H1 (cell line): ENCODE measurements around the gene LCN12. TPM values are rescaled to one million over a fixed set of nuclear protein-coding genes. Genes with fewer than 3 reads are reported as not detected.

Source experiments
- CTCF ChIA-PET: fragments of 300-600 bp; sonication (Branson Sonifier 250); formaldehyde crosslinking; loops from one replicate; lab custom pipeline; 2021; ENCODE audit not compliant: partially characterized antibody; lab: Charles Lee
- POLR2A ChIA-PET: fragments of 300-600 bp; sonication (Branson Sonifier 250); formaldehyde crosslinking; loops from one replicate; lab custom pipeline; 2021; ENCODE audit warnings: inconsistent platforms; ENCODE audit not compliant: partially characterized antibody; lab: Charles Lee
- DNase-seq, 2 experiments: peaks; one replicate each; pipeline versions ENCODE4 v3.0.0 to v3.0.0-alpha.2; 2010 to 2022; ENCODE audit warnings: low spot score in 2 of 2, low read depth in 1 of 2, mixed read lengths in 1 of 2
- FAIRE-seq: peaks from 2 replicates; lab custom pipeline; 2011; peaks lifted over from hg19 to GRCh38; lab: Jason Lieb, UNC
- H2AFZ ChIP-seq: 2 replicates; pipeline ENCODE4 v1.8.1; 2012; ENCODE audit warnings: low read length, inconsistent platforms
- H2AK5ac ChIP-seq: 2 replicates; pipeline ENCODE4 v1.6.1; 2013; ENCODE audit warnings: low read depth, low read length
- H2BK120ac ChIP-seq: replicated peaks from 2 replicates; pipeline ENCODE3; 2013; ENCODE audit warnings: low read depth, low read length, inconsistent platforms
- H2BK12ac ChIP-seq: 2 replicates; pipeline ENCODE4 v1.6.1; 2013; ENCODE audit warnings: low read depth, low read length
- H2BK15ac ChIP-seq: 2 replicates; pipeline ENCODE4 v1.6.1; 2013; ENCODE audit warnings: low read length
- H2BK20ac ChIP-seq: 2 replicates; pipeline ENCODE4 v1.6.1; 2013; ENCODE audit warnings: low read length
- H2BK5ac ChIP-seq: 2 replicates; pipeline ENCODE4 v1.6.1; 2013; ENCODE audit warnings: low read depth, low read length
- H3K14ac ChIP-seq: 2 replicates; pipeline ENCODE4 v1.6.1; 2013; ENCODE audit warnings: inconsistent platforms; ENCODE audit not compliant: insufficient read length
- H3K18ac ChIP-seq: 2 replicates; pipeline ENCODE4 v1.6.1; 2013; ENCODE audit warnings: low read length; ENCODE audit errors: extremely low read depth
- H3K23ac ChIP-seq: 2 replicates; pipeline ENCODE4 v1.6.1; 2013; ENCODE audit warnings: inconsistent platforms; ENCODE audit not compliant: insufficient read length
- H3K23me2 ChIP-seq: 2 replicates; pipeline ENCODE4 v1.6.1; 2013; ENCODE audit warnings: low read depth, low read length
- H3K27ac ChIP-seq: 2 replicates; pipeline ENCODE4 v1.6.1; 2011; ENCODE audit warnings: low read depth, low read length, inconsistent platforms
- H3K27me3 ChIP-seq, 4 experiments: replicated peaks in 1 of 4; 1 replicate in 1 of 4; 2 replicates in 3 of 4; pipeline versions ENCODE4 v1.6.1 to v1.8.1; 2011 to 2013; ENCODE audit warnings: low read length in 3 of 4, mild to moderate bottlenecking in 3 of 4, inconsistent platforms in 2 of 4, mixed read lengths in 2 of 4, moderate library complexity in 1 of 4; ENCODE audit not compliant: control insufficient read depth in 3 of 4, insufficient read depth in 3 of 4; ENCODE audit errors: extremely low read depth in 1 of 4
- H3K36me3 ChIP-seq, 4 experiments: 2 replicates each; pipeline versions ENCODE4 v1.6.1 to v1.8.1; 2011 to 2013; ENCODE audit warnings: mild to moderate bottlenecking in 4 of 4, low read length in 3 of 4, moderate library complexity in 2 of 4, control low read depth in 1 of 4, inconsistent platforms in 1 of 4; ENCODE audit not compliant: insufficient read depth in 4 of 4, control insufficient read depth in 2 of 4
- H3K4ac ChIP-seq: replicated peaks from 2 replicates; pipeline ENCODE3; 2013; ENCODE audit warnings: low read length, low read depth, mixed read lengths, inconsistent platforms; ENCODE audit not compliant: insufficient read length
- H3K4me1 ChIP-seq, 4 experiments: replicated peaks in 1 of 4; 1 replicate in 1 of 4; 2 replicates in 3 of 4; pipeline versions ENCODE4 v1.6.1 to v1.8.1; 2011 to 2013; ENCODE audit warnings: low read length in 3 of 4, inconsistent platforms in 2 of 4, mixed read lengths in 1 of 4; ENCODE audit not compliant: insufficient read depth in 4 of 4, control insufficient read depth in 3 of 4
- H3K4me2 ChIP-seq, 2 experiments: 2 replicates each; pipeline versions ENCODE4 v1.6.1 to v1.8.1; 2011 to 2013; ENCODE audit warnings: low read depth in 2 of 2, low read length in 2 of 2, control low read depth in 1 of 2, inconsistent platforms in 1 of 2, mild to moderate bottlenecking in 1 of 2; ENCODE audit not compliant: insufficient read depth in 1 of 2
- H3K4me3 ChIP-seq, 4 experiments: fragments of 200-600, 300-600 bp in 1 of 4; sonication (generic), shearing (Covaris generic), sonication (Bioruptor Twin) in 1 of 4; 2 replicates each; pipeline versions ENCODE4 v1.5.1 to v1.8.1; 2011 to 2016; ENCODE audit warnings: low read length in 4 of 4, low read depth in 3 of 4, control low read depth in 2 of 4, inconsistent platforms in 2 of 4, mild to moderate bottlenecking in 2 of 4, mixed read lengths in 1 of 4, moderate library complexity in 1 of 4; ENCODE audit not compliant: insufficient read depth in 2 of 4; ENCODE audit errors: extremely low read depth in 1 of 4
- H3K56ac ChIP-seq: replicated peaks from 2 replicates; pipeline ENCODE3; 2013; ENCODE audit warnings: low read depth, mild to moderate bottlenecking, mixed read lengths, low read length, inconsistent platforms; ENCODE audit not compliant: insufficient read length
- H3K79me1 ChIP-seq: 2 replicates; pipeline ENCODE4 v1.6.1; 2013; ENCODE audit warnings: low read depth, low read length, control low read depth
- H3K79me2 ChIP-seq, 2 experiments: 2 replicates each; pipeline versions ENCODE4 v1.6.1 to v1.8.1; 2012 to 2013; ENCODE audit warnings: low read length in 2 of 2, mild to moderate bottlenecking in 2 of 2, inconsistent platforms in 1 of 2; ENCODE audit not compliant: insufficient read depth in 2 of 2, control insufficient read depth in 1 of 2
- H3K9ac ChIP-seq, 4 experiments: replicated peaks in 1 of 4; 1 replicate in 1 of 4; 2 replicates in 3 of 4; pipeline versions ENCODE4 v1.6.1 to v1.8.1; 2011 to 2013; ENCODE audit warnings: low read depth in 3 of 4, low read length in 3 of 4, control low read depth in 2 of 4, mild to moderate bottlenecking in 2 of 4, moderate library complexity in 2 of 4, inconsistent platforms in 1 of 4; ENCODE audit errors: extremely low read depth in 1 of 4
- H3K9me3 ChIP-seq, 2 experiments: 2 replicates each; pipeline versions ENCODE4 v1.6.1 to v1.8.1; 2012 to 2013; ENCODE audit warnings: mild to moderate bottlenecking in 2 of 2, moderate library complexity in 2 of 2, control low read depth in 1 of 2, inconsistent platforms in 1 of 2, low read depth in 1 of 2, low read length in 1 of 2, mixed read lengths in 1 of 2; ENCODE audit not compliant: insufficient read depth in 2 of 2
- H4K20me1 ChIP-seq, 2 experiments: replicated peaks in 1 of 2; 2 replicates each; pipeline versions ENCODE3 to v1.8.1; 2011 to 2013; ENCODE audit warnings: inconsistent platforms in 2 of 2, low read length in 2 of 2, mild to moderate bottlenecking in 1 of 2; ENCODE audit not compliant: insufficient read depth in 2 of 2, control insufficient read depth in 1 of 2
- H4K5ac ChIP-seq: 2 replicates; pipeline ENCODE4 v1.6.1; 2013; ENCODE audit warnings: low read length, low read depth, mixed read lengths, inconsistent platforms; ENCODE audit not compliant: insufficient read length
- H4K8ac ChIP-seq: 2 replicates; pipeline ENCODE4 v1.8.0; 2013; ENCODE audit warnings: mild to moderate bottlenecking, moderate library complexity, low read length, inconsistent platforms; ENCODE audit not compliant: insufficient read depth; ENCODE audit errors: extremely low read depth
- H4K91ac ChIP-seq: replicated peaks from 2 replicates; pipeline ENCODE3; 2013; ENCODE audit warnings: low read length, mixed read lengths, inconsistent platforms; ENCODE audit not compliant: insufficient read length
- CHD2 ChIP-seq: IDR thresholded peaks from 2 replicates; pipeline ENCODE4 v1.6.1; 2012; ENCODE audit warnings: low read length, improper control_type of control experiment
- E2F6 ChIP-seq: IDR thresholded peaks from 2 replicates; pipeline ENCODE4 v1.6.1; 2012; ENCODE audit warnings: inconsistent platforms
- HDAC2 ChIP-seq, 2 experiments: fragments of 300-600 bp in 1 of 2; sonication (generic) in 1 of 2; IDR thresholded peaks; 2 replicates each; pipeline ENCODE4 v1.6.1; 2011 to 2012; ENCODE audit warnings: low read depth in 2 of 2, low read length in 2 of 2, mild to moderate bottlenecking in 2 of 2, moderate library complexity in 2 of 2, borderline replicate concordance in 1 of 2, inconsistent platforms in 1 of 2
- KDM4A ChIP-seq: IDR thresholded peaks from one replicate; pipeline ENCODE4 v1.7.1; 2012; ENCODE audit warnings: low read depth, mild to moderate bottlenecking, moderate library complexity, low read length, inconsistent platforms; ENCODE audit not compliant: severe bottlenecking
- MAFK ChIP-seq: IDR thresholded peaks from 2 replicates; pipeline ENCODE4 v1.6.1; 2012; ENCODE audit warnings: low read depth, mild to moderate bottlenecking, improper control_type of control experiment, low read length
- NANOG ChIP-seq: IDR thresholded peaks from 2 replicates; pipeline ENCODE4 v1.6.1; 2011; ENCODE audit warnings: low read length, low read depth, mild to moderate bottlenecking, inconsistent platforms; ENCODE audit not compliant: insufficient read depth, poor library complexity, severe bottlenecking
- POLR2A ChIP-seq, 2 experiments: IDR thresholded peaks; 1 replicate in 1 of 2; 2 replicates in 1 of 2; pipeline ENCODE4 v1.6.1; 2011; ENCODE audit warnings: low read depth in 2 of 2, low read length in 2 of 2, mild to moderate bottlenecking in 2 of 2; ENCODE audit errors: control extremely low read depth in 1 of 2
- RBBP5 ChIP-seq: IDR thresholded peaks from 2 replicates; pipeline ENCODE4 v1.7.1; 2012; ENCODE audit warnings: low read depth, mild to moderate bottlenecking, inconsistent platforms, low read length, moderate library complexity, borderline replicate concordance
- RXRA ChIP-seq: IDR thresholded peaks from 2 replicates; pipeline ENCODE4 v1.6.1; 2011; ENCODE audit warnings: low read depth, mild to moderate bottlenecking, low read length, moderate library complexity; ENCODE audit not compliant: insufficient read depth
- SUZ12 ChIP-seq: fragments of 200-600 bp; sonication (generic); IDR thresholded peaks from 2 replicates; pipeline ENCODE4 v1.6.1; 2012; ENCODE audit warnings: mild to moderate bottlenecking, inconsistent platforms, low read length, moderate library complexity, mixed read lengths
- YY1 ChIP-seq: IDR thresholded peaks from 2 replicates; pipeline ENCODE4 v1.6.1; 2011; ENCODE audit warnings: low read depth, mild to moderate bottlenecking, low read length
- WGBS, 2 experiments: shearing (Covaris generic) in 1 of 2; methylation state at CpG; one replicate each; pipeline versions ENCODE4 v1.1.6 to v1.1.7; 2013 to 2015; ENCODE audit warnings: low lambda C conversion rate in 2 of 2, mixed read lengths in 2 of 2, inconsistent platforms in 1 of 2, low coverage in 1 of 2, missing lambda C conversion rate in 1 of 2; ENCODE audit not compliant: insufficient replicate concordance in 2 of 2, insufficient coverage in 1 of 2, insufficient read length in 1 of 2; ENCODE audit errors: extremely low coverage in 1 of 2, missing lambda C conversion rate in 1 of 2; 5-methylcytosine and 5-hydroxymethylcytosine counted together
- polyA plus RNA-seq, 7 experiments: library from polyadenylated mRNA; depleted of rRNA in 3 of 7; stranded (reverse) in 5 of 7; unstranded in 2 of 7; fragments of >200 nt in 5 of 7; fragments of 200-250 nt in 2 of 7; gene quantifications; 1 replicate in 5 of 7; 2 replicates in 1 of 7; 4 replicates in 1 of 7; pipeline versions ENCODE4 v1.2.1 to v1.2.3, GENCODE V29; 2011 to 2013; ENCODE audit warnings: missing spikeins in 2 of 7, mixed read lengths in 2 of 7
- total RNA-seq: library from RNA; stranded (reverse); fragmentation: NEBNext Ultra II Directional; extraction: Animal tissue kit (Norgen Biotek cat#: 25700); gene quantifications from 2 replicates; pipeline ENCODE4 v1.2.1, GENCODE V29; 2021
- TF ChIP-seq, protein P1 (sequence below): IDR thresholded peaks from 2 replicates; pipeline ENCODE4 v1.6.1; 2012; ENCODE audit warnings: inconsistent platforms

Gene LCN12
- total and polyA plus RNA-seq, 2 of the 8 experiments (the other 6 are each of a cell fraction or from before 2014, with no cell fraction given) = 1.1 to 1.7 TPM

- Histone ChIP-seq H3K4ac (no peak overlapping the region), H4K91ac (no peak overlapping the region), H3K4me3 (no peak overlapping the region), H3K9ac (no peak overlapping the region), H3K36me3 (no peaks in the 10 kb centered on the region), H3K4me1 (peaks cover 0 to 5% (median 3%) of the 10 kb centered on the region in 4 experiments; a peak in 5 of 7 replicates), H2BK5ac (no peak overlapping the region), H3K18ac (no peak overlapping the region), H3K14ac (no peak overlapping the region), H3K27ac (no peak overlapping the region), H4K5ac (no peak overlapping the region), H3K4me2 (no peak overlapping the region), H2BK12ac (peak overlapping the region; percentile 60; the same call in 1 of the 2 replicates), H3K56ac (no peak overlapping the region), H2BK20ac (no peak overlapping the region; the same call in 1 of the 2 replicates), H2BK15ac (no peak overlapping the region), H3K79me2 (no peaks in the 10 kb centered on the region), H3K27me3 (no peaks in the 10 kb centered on the region), H2AFZ (no peak overlapping the region), H3K9me3 (no peaks in the 10 kb centered on the region), H4K8ac (peak overlapping the region; percentile 89), H3K23ac (no peak overlapping the region), H3K23me2 (peaks cover 12% of the 10 kb centered on the region; the same call in 1 of the 2 replicates), H2BK120ac (no peak overlapping the region), H3K79me1 (no peaks in the 10 kb centered on the region; the same call in 1 of the 2 replicates), H4K20me1 (peaks cover 0 to 4% of the 10 kb centered on the region in 2 experiments), H2AK5ac (no peak overlapping the region)
- POLR2A ChIA-PET = interaction anchor here (1.5 kb wide), 1 partner anchor 23 kb away, joined by 3 read pairs; no protein-coding TSS in a partner anchor
- TF ChIP-seq RBBP5 = no peak
- TF ChIP-seq SUZ12 = no peak
- no peak for TF ChIP-seq HDAC2 (IDR thresholded peaks at IDR 0.05; ENCODE audit: borderline replicate concordance in 1 of 2, low read depth in 2 of 2, low read length in 2 of 2)
- TF ChIP-seq, protein P1, sequence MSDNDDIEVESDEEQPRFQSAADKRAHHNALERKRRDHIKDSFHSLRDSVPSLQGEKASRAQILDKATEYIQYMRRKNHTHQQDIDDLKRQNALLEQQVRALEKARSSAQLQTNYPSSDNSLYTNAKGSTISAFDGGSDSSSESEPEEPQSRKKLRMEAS = no peak
- no peak for TF ChIP-seq NANOG
- TF ChIP-seq RXRA = no peak
- TF ChIP-seq MAFK = no peak
- no peak for TF ChIP-seq POLR2A (IDR thresholded peaks at IDR 0.05; ENCODE audit: control extremely low read depth in 1 of 2, low read depth in 2 of 2, low read length in 2 of 2)
- no peak for TF ChIP-seq CHD2
- no peak for TF ChIP-seq YY1
- TF ChIP-seq KDM4A = no peak
- TF ChIP-seq E2F6 = no peak
- 93% methylated on average over 14 of the region's 15 CpGs; no CpG with 5 or more reads in 1 of the 2 experiments for WGBS, 2 experiments
- DNase-seq = no peak
- CTCF ChIA-PET = interaction anchor here (1.3 to 5.6 kb wide), 3 partner anchors 13 to 74 kb away, joined by 6 to 32 read pairs (median 31); partner anchors contain the start of gene PTGDS
- FAIRE-seq = no peak
Measured at GRCh38 chr9:136960938-136961275, 8.8 kb downstream of the LCN12 start.
